Stomach (tissue), 4 donors: ENCODE data around the gene WDR75.

Source experiments
- POLR2AphosphoS5 ChIP-seq, 3 donors: sonication (generic); formaldehyde crosslinking; IDR thresholded peaks; one replicate each; pipeline ENCODE4 v1.6.1; 2016; ENCODE audit warnings: antibody characterized with exemption in 3 of 3
- TF ChIP-seq, protein P1 (sequence below), 7 experiments: fragments of 450-650 bp in 4 of 7; fragments of 200-600 bp in 3 of 7; sonication (generic) in 3 of 7; IDR thresholded peaks; one replicate each; pipeline ENCODE4 v1.5.1; 2016 to 2019; ENCODE audit warnings: antibody characterized with exemption in 7 of 7, control low read depth in 2 of 7, mild to moderate bottlenecking in 1 of 7

DNA sequence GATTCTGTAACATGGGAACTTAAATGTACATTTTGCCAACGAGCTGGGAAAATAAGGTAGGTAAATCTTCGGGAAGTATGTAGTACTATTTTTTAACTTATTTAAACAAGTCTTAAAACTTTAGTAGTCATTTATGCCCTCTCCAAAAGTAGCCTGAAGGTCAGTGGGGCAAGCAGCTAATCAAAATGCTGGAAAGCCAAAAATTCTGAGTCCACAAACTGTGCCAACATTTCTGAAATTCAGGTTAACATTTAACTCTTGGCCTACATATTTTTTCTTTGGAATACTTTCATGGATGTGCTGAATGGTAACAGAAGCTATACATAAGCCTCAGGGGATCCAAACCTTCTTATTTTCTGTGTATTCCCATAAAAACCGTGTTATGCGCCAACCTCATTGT, 26.3 kb downstream of the WDR75 start:
- no peak for TF ChIP-seq POLR2AphosphoS5 (IDR thresholded peaks at IDR 0.05)
- TF ChIP-seq, protein P1, sequence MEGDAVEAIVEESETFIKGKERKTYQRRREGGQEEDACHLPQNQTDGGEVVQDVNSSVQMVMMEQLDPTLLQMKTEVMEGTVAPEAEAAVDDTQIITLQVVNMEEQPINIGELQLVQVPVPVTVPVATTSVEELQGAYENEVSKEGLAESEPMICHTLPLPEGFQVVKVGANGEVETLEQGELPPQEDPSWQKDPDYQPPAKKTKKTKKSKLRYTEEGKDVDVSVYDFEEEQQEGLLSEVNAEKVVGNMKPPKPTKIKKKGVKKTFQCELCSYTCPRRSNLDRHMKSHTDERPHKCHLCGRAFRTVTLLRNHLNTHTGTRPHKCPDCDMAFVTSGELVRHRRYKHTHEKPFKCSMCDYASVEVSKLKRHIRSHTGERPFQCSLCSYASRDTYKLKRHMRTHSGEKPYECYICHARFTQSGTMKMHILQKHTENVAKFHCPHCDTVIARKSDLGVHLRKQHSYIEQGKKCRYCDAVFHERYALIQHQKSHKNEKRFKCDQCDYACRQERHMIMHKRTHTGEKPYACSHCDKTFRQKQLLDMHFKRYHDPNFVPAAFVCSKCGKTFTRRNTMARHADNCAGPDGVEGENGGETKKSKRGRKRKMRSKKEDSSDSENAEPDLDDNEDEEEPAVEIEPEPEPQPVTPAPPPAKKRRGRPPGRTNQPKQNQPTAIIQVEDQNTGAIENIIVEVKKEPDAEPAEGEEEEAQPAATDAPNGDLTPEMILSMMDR (IDR thresholded peaks at IDR 0.05), result no peak
